ENCODE data around the gene PHAF1.

DNA sequence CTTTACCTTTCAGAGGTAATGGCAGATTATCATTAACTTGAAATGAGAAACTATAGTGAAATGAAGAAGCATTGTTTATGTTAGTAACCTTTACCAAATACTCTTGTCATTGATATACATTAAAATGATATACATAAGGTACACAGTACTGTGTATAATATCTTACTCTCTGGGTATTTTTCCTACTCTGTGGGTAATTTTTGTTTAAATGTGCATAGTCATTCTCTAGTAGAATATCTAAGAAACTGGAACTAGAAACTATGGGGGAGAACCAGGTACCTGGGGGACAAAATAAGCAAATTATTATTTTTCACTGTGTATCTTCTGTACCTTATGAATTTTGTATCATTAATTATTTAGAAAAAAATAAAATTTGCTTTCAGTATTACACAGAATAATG, 20.6 kb upstream of the PHAF1 start:
- TF ChIP-seq, protein P1, sequence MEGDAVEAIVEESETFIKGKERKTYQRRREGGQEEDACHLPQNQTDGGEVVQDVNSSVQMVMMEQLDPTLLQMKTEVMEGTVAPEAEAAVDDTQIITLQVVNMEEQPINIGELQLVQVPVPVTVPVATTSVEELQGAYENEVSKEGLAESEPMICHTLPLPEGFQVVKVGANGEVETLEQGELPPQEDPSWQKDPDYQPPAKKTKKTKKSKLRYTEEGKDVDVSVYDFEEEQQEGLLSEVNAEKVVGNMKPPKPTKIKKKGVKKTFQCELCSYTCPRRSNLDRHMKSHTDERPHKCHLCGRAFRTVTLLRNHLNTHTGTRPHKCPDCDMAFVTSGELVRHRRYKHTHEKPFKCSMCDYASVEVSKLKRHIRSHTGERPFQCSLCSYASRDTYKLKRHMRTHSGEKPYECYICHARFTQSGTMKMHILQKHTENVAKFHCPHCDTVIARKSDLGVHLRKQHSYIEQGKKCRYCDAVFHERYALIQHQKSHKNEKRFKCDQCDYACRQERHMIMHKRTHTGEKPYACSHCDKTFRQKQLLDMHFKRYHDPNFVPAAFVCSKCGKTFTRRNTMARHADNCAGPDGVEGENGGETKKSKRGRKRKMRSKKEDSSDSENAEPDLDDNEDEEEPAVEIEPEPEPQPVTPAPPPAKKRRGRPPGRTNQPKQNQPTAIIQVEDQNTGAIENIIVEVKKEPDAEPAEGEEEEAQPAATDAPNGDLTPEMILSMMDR (IDR thresholded peaks at IDR 0.05; ENCODE audit: insufficient read depth, low read length): no peak
- TF ChIP-seq, protein P2, sequence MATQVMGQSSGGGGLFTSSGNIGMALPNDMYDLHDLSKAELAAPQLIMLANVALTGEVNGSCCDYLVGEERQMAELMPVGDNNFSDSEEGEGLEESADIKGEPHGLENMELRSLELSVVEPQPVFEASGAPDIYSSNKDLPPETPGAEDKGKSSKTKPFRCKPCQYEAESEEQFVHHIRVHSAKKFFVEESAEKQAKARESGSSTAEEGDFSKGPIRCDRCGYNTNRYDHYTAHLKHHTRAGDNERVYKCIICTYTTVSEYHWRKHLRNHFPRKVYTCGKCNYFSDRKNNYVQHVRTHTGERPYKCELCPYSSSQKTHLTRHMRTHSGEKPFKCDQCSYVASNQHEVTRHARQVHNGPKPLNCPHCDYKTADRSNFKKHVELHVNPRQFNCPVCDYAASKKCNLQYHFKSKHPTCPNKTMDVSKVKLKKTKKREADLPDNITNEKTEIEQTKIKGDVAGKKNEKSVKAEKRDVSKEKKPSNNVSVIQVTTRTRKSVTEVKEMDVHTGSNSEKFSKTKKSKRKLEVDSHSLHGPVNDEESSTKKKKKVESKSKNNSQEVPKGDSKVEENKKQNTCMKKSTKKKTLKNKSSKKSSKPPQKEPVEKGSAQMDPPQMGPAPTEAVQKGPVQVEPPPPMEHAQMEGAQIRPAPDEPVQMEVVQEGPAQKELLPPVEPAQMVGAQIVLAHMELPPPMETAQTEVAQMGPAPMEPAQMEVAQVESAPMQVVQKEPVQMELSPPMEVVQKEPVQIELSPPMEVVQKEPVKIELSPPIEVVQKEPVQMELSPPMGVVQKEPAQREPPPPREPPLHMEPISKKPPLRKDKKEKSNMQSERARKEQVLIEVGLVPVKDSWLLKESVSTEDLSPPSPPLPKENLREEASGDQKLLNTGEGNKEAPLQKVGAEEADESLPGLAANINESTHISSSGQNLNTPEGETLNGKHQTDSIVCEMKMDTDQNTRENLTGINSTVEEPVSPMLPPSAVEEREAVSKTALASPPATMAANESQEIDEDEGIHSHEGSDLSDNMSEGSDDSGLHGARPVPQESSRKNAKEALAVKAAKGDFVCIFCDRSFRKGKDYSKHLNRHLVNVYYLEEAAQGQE (IDR thresholded peaks at IDR 0.05; ENCODE audit: insufficient replicate concordance, low read depth): no peak
- TF ChIP-seq POLR2AphosphoS5 (IDR thresholded peaks at IDR 0.05; ENCODE audit: low read depth) (no peak), GABPA (IDR thresholded peaks at IDR 0.05; ENCODE audit: low read depth) (no peak), SPI1 (IDR thresholded peaks at IDR 0.05; ENCODE audit: borderline replicate concordance, low read depth) (no peak)

Measured in HL-60 (cell line).